Colonic mucosa (tissue), 4 donors: ENCODE measurements around the gene SPOP. TPM values are rescaled to one million over a fixed set of nuclear protein-coding genes. Genes with fewer than 3 reads are reported as not detected.

Experiments
- DNase-seq: peaks from one replicate; pipeline ENCODE4 v3.0.0-alpha.2; 2020
- H3K27ac ChIP-seq: fragments of 200-600 bp; one replicate; pipeline ENCODE4 v1.8.0; 2021
- H3K27me3 ChIP-seq: fragments of 200-600 bp; one replicate; pipeline ENCODE4 v1.8.0; 2021
- H3K36me3 ChIP-seq: fragments of 200-600 bp; one replicate; pipeline ENCODE4 v1.8.0; 2021
- H3K4me1 ChIP-seq: fragments of 200-600 bp; one replicate; pipeline ENCODE4 v1.8.0; 2021; ENCODE audit warnings: mild to moderate bottlenecking
- H3K4me3 ChIP-seq: fragments of 200-600 bp; one replicate; pipeline ENCODE4 v1.8.0; 2021
- H3K9ac ChIP-seq, 2 donors: one replicate each; pipeline ENCODE4 v1.7.0; 2013; ENCODE audit warnings: control low read depth in 2 of 2, low read depth in 2 of 2, low read length in 2 of 2
- H3K9me3 ChIP-seq: fragments of 200-600 bp; one replicate; pipeline ENCODE4 v1.8.0; 2021
- intact Hi-C: fragments of 100-400 bp; cut with DNase I; formaldehyde crosslinking; loops from one replicate; pipeline ENCODE4 v1.14.1; 2022
- total RNA-seq, 2 donors: library from RNA; stranded (reverse); fragmentation: NEBNext Ultra II Directional in 1 of 2; extraction: Animal tissue kit (Norgen Biotek cat#: 25700) in 1 of 2; gene quantifications; one replicate each; pipeline ENCODE4 v1.2.1, GENCODE V29; 2021
- TF ChIP-seq, protein P1 (sequence below): fragments of 200-600 bp; IDR thresholded peaks from one replicate; pipeline ENCODE4 v1.8.0; 2022; ENCODE audit warnings: antibody characterized with exemption, mild to moderate bottlenecking
- donor health status: healthy.
- donor health status: DM: no; HTN: no; CAD: no.
- donor health status: DM: no; HTN: no; CAD: no.

SPOP gene
- total RNA-seq, 2 donors from 2014 or later, result 60.5 to 83.2 TPM

DNA sequence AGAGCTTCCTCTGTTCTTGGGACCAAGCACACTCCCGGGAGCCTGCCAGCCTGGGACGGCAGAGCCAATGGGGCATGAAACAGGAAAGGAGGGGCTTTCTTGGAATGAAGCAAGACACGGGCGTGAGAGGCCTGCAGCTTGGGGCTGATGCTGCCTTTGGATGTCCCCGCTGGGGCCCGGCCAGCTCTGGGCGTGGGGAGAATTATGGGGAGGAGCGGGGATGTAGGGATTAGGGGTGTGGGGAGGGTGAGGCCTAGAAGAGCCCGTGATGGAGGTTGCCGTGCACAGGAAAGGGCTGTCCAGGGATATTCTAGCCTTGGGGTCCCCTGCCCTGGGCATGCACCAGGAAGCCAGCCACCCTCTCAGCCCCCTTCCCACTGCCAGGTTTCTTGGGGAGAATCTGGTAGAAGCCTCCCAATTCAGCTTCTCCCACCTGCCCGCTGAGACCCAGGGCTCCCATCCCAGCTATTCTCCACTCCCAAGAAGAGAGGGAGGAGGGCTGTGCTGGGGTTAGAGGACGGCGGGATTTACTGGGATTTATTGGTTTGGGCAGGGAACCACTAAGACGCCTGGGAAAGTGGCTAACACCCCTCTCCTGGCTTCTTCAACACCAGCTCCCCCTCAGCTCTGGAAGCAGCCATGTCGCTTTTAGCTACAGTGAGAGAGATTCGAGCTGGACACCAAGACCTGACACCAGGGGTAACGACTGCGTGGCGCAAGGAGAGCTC, 122.2 kb downstream of the SPOP start:
- Histone ChIP-seq H3K9me3 (no peaks in the 10 kb centered on the region), H3K36me3 (no peaks in the 10 kb centered on the region), H3K4me3 (no peak overlapping the region), H3K27ac (no peak overlapping the region), H3K9ac (no peak overlapping the region), H3K4me1 (no peaks in the 10 kb centered on the region), H3K27me3 (no peaks in the 10 kb centered on the region)
- TF ChIP-seq, protein P1, sequence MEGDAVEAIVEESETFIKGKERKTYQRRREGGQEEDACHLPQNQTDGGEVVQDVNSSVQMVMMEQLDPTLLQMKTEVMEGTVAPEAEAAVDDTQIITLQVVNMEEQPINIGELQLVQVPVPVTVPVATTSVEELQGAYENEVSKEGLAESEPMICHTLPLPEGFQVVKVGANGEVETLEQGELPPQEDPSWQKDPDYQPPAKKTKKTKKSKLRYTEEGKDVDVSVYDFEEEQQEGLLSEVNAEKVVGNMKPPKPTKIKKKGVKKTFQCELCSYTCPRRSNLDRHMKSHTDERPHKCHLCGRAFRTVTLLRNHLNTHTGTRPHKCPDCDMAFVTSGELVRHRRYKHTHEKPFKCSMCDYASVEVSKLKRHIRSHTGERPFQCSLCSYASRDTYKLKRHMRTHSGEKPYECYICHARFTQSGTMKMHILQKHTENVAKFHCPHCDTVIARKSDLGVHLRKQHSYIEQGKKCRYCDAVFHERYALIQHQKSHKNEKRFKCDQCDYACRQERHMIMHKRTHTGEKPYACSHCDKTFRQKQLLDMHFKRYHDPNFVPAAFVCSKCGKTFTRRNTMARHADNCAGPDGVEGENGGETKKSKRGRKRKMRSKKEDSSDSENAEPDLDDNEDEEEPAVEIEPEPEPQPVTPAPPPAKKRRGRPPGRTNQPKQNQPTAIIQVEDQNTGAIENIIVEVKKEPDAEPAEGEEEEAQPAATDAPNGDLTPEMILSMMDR, result no peak
- DNase-seq, result no peak
- intact Hi-C loops, result loop anchor here (2.0 to 10.0 kb wide), 4 partner anchors 59 to 241 kb away; no protein-coding TSS in a partner anchor

DNA sequence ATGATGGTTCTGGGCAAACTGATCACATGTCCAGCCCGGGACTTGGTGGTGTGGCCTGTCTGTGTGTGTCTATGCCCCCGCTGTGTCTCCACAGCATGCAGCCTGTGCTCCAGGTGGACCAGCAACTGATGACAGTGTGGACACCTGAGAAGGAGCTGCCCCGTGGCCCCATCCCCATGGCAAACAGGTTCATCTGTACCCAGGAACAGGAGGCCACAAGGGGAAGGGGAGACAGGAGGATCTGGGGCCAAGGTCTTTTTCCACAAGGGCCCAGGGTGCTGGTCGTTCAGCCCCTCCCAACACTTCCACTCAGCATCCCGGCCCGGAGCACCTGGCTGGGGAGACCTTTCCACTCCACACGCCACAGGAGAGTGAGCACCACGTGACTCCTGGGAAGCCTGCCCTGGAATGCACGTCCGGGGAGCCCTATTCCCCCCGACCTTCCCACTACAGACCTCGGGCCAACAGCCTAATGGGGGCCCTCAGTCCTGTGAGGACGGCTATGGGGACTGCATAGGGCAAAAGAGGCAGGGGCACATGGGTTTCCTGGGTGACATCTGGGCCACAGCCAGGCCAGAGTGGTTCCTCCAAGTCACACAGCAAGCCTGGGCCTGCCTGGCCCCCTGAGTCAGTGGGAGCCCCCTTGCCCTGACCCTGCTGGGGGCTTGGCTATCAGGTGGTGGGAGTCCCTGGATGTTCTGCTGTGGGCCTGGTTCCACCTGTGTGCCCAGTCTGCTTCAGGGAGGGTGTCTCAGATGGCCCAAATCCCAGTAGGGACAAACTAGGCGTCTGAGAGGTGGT, 123.0 kb downstream of the SPOP start:
- Histone ChIP-seq H3K9me3 (no peaks in the 10 kb centered on the region), H3K27me3 (no peaks in the 10 kb centered on the region), H3K4me1 (no peaks in the 10 kb centered on the region), H3K36me3 (no peaks in the 10 kb centered on the region), H3K27ac (no peak overlapping the region), H3K9ac (no peak overlapping the region), H3K4me3 (no peak overlapping the region)
- intact Hi-C loops, result loop anchor here (10.0 kb wide), 1 partner anchor 240 kb away; no protein-coding TSS in a partner anchor
- TF ChIP-seq, protein P1, result no peak
- DNase-seq, result no peak

DNA sequence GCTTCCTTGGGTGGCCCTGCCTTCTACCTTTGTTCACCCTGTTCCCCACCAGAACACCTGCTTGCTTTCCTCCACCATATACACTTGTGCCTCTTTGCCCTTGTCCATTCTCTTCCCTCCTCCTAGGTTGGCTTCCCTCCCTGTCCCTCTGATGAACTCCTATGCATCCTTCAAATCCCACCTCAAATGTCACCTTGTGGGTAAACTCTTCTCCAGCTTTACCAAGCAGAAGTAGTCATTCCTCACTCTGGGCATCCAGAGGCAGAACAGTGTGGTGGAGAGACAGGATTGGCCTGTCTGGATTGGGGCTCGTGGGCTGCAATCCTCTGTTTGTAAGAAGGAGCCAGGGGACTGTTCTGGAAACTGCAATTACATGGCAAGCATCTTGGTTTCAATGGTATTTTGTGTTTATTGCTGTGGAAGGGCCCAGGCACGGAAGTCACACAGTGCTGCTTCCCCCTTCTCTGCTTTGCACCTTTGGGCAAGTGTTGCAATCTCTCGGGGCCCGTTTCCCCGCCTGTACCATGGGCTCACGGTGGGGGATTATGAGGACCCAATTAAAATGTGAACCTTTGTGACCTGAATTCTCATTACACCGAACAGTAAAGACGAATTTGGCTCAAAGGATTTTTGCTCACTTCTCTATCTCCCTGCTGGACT, 124.1 kb downstream of the SPOP start:
- TF ChIP-seq, protein P1, result no peak
- Histone ChIP-seq H3K27me3 (no peaks in the 10 kb centered on the region), H3K27ac (no peak overlapping the region), H3K36me3 (no peaks in the 10 kb centered on the region), H3K9ac (no peak overlapping the region), H3K4me3 (no peak overlapping the region), H3K9me3 (no peaks in the 10 kb centered on the region), H3K4me1 (no peaks in the 10 kb centered on the region)
- intact Hi-C loops, result loop anchor here (10.0 kb wide), 1 partner anchor 239 kb away; no protein-coding TSS in a partner anchor
- DNase-seq, result no peak

DNA sequence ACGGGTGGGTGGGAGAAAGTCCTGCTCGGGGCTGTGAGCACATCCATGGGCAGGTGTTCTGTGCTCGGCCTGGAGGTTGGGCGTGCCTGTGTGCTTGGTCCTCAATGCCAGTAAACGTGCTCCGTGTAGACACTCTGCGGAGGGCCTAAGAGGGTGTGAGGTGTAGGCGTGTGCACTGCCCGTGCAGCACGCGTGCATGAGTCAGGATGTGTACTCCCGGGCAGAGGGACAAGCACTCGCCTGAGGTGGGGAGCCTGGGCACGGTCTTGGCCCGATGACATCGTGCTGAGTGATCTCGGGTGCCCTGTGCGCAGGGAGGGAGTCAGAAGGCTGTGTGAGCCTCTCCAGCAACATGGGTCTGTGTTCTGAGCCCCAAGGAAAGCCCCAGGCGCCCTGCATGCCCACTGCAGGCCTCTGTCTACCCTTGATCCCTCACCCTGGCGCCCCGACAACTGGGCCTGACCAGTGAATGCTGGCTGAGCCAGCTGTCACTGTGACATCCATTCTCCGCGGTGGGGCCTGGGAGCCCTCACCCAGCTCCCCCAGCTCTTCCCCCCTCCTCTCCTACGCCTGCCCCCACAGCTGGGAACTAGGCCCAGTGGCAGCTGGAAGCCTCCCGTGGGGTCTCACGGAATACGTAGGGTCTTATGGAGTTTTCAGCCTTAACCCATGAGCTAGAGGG, 125.7 kb downstream of the SPOP start:
- Histone ChIP-seq H3K27ac (no peak overlapping the region), H3K27me3 (no peaks in the 10 kb centered on the region), H3K9me3 (no peaks in the 10 kb centered on the region), H3K4me1 (no peaks in the 10 kb centered on the region), H3K4me3 (no peak overlapping the region), H3K36me3 (no peaks in the 10 kb centered on the region), H3K9ac (no peak overlapping the region)
- intact Hi-C loops, result loop anchor here (10.0 kb wide), 1 partner anchor 237 kb away; no protein-coding TSS in a partner anchor
- DNase-seq, result no peak
- TF ChIP-seq, protein P1, result no peak
